A549 treated with dexamethasone at 1 μM for 4 hours (cell line): ENCODE results near the gene PTPRN2. TPM values are rescaled to one million over a fixed set of nuclear protein-coding genes. Genes with fewer than 3 reads are reported as not detected.

Source experiments
- total RNA-seq: library from RNA; stranded (reverse); fragments of 200-300 nt; extraction: Qiagen RNA extraction; gene quantifications from 5 replicates; pipeline ENCODE4 v1.2.3, GENCODE V29; 2022

Gene PTPRN2
- 0.54 to 1.2 TPM (median 0.89 TPM) in 5 replicates for total RNA-seq

GRCh38 chr7:158587162-158588084, at the start of gene PTPRN2:
PTPRN2 (minus strand) TSS chr7:158587823.

Other genes with a start within 250 kb of the PTPRN2 start
- gene NCAPG2, start 117.0 kb upstream of the PTPRN2 start, total RNA-seq = 31.8 to 43.6 TPM (median 39.1 TPM) in 5 replicates
- gene ESYT2, start 241.7 kb upstream of the PTPRN2 start, total RNA-seq = 93.7 to 134 TPM (median 125 TPM) in 5 replicates